AG20443 (cell line): ENCODE measurements around the gene CNTN3.

Source experiments
- DNase-seq: peaks from one replicate; pipeline ENCODE4 v3.0.0; 2012; ENCODE audit warnings: low spot score, mixed read lengths

The CNTN3 gene

GRCh38 chr3:74614107-74614967, at the start of gene CNTN3:
CNTN3 (minus strand) TSS chr3:74614659; CDS start chr3:74521112, 93,547 bp downstream.
- peak; percentile 76 for DNase-seq

DNA sequence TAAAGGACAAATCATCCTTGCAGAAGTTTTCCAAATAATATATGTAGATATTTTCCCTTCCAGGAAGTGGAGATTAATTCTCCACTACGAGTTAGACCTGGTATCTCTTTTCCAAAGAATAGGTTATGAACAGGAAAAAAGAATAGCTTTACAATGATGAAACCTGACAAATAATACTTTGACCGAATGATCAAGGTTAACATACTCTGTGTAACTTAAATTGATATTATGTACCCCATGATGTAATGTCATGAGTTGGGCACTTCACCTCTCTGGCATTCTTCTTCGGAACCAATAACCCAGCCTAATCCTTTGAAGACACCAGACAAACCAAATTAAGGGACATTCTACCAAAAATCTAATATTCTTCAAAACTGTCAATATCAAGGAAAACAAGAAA, 48.7 kb upstream of the CNTN3 start:
- no peak for DNase-seq

DNA sequence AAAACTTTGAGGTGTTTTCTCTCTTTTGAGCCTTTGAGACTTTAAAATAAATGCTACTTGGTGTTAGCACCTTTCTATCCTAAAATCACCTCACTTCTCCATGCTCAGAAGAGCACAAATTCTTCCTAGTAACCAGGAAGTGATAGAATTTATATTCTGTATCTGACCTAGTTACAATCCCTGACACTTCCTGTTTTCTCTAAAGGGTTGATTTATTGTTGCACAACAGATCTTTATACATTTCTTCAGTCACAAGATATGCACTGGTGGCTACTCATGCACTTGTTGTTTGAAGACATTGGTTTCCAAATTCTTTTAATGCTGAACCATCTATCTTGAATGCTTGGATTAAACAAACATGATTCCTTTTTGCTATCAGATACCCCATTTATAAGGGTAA, 47.2 kb upstream of the CNTN3 start:
- DNase-seq: no peak

GRCh38 chr3:74651885-74652284, 37.4 kb upstream of the CNTN3 start:
- no peak for DNase-seq

DNA sequence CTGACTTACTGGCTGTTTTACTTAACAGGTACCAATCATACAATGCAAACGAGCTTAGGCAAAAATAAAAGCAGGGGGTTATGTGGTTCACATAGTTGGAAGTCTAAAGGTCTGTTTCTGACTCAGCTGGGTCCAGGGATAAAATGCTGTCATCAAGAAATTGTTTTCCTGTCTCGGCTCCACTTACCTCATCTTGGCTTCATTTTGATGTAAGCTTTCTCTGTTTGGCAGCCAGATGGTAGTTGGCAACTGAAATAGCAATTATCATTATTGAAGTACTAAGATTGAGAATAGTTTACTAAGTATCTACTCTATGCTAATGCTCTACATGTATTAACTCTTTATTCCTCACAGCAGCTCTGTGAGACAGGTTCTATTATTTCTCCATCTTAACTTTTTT, 36.8 kb upstream of the CNTN3 start:
- peak; percentile 58 for DNase-seq

GRCh38 chr3:74648107-74648506, 33.6 kb upstream of the CNTN3 start:
- no peak for DNase-seq

- no peak for DNase-seq
These were observed 31.6 kb upstream of the CNTN3 start for GRCh38 chr3:74646094-74646493.

GRCh38 chr3:74643636-74644035, 29.2 kb upstream of the CNTN3 start:
- peak; percentile 30 for DNase-seq

GRCh38 chr3:74642876-74643275, 28.4 kb upstream of the CNTN3 start:
- no peak for DNase-seq

- no peak for DNase-seq
These were observed 25.8 kb upstream of the CNTN3 start for GRCh38 chr3:74640211-74640610.

- DNase-seq: no peak
These were observed 25.2 kb upstream of the CNTN3 start for GRCh38 chr3:74639681-74640080.

DNA sequence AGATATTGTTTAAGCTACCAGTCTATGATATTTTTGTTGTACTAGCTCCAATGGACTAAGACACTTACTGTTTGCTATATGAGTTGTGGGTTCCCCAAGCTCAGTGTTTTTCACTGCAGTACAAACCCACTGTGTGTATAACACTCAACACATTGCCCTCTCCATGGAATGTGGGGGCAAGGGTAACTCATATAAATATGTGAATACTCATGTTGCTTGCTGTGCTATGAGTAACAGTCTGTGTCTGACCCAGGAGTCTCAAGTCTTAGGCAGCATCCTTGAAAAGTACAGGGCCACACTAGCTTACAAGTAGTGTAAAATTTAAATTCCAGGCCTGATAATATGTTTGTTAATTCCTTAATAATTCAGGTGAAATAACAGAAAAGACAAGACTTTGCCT, 22.5 kb upstream of the CNTN3 start:
- DNase-seq: no peak

DNA sequence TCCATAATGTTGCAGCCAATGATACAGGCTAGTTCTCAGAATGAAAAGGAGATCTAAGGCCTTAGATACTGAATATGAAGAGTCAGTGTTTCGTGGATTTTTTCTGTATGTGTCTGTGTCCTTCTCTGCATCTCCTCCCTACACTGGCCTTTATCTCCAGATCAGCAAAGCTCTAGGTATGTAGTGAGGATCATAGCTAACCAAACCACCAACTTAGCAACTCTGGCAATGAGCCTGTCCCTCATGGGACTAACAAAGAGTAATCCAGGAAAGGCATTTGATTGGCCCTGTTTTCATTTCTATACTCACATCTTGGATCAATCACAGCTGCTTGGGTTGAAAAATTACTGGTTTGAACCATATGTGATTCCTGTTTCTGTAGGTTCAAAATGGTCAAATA, 18.6 kb upstream of the CNTN3 start:
- no peak for DNase-seq

GRCh38 chr3:74631351-74632140, 17.1 kb upstream of the CNTN3 start:
- no peak for DNase-seq

DNA sequence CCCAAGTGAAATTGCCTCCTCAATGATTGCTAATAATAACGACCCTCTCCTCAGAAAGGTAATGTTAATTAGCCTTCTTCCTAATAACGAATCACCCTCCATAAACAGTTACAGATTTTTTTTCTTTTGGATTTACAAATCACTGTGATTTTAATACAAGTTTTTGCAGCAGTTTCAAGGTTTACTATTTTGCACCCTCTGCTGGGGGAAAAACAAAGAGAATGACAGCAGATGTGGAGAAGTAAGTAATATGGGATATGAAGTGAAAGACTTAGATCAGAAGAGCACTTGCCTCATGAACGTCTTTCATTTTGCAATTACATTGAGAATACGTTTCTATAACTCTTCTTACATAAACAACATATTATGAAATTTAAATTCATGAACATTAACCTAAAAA, 16.1 kb upstream of the CNTN3 start:
- peak; percentile 35 for DNase-seq

DNA sequence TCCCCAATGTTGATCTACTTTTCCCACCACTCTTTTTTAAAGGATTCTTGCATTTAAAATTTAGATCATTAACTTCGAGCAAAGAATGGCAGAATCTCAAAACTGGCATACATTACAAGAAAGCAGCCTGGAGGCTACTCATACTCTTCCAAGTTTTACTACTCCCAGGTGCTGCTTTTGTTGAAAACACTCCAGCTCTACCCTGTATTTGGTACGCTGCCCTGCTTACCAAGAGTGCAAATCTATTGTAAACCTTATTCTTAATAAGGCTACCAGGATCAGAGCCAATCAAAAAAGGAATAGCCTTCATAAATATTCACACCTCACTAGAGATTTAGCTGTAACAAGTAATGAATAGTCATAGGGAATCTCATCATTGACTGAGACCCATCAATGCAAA, 11.6 kb upstream of the CNTN3 start:
- no peak for DNase-seq

DNA sequence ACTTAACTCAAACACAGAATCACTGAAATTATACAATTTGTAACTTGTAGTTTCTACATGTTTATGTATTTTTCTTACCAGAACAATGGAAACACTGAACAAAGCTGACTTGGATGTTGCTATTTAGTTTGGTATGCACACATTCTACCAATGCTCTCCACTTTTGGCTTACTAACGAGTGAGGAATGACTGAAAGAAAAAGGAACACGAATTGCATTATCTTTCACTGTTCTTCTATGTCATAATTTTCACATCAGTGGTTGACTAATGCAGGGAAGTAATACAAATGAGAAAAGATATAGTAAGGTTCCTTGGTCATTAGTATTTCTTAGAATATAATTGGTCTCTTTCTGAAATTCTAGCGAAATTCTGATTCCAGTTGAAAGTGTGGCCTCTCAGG, 9.8 kb upstream of the CNTN3 start:
- DNase-seq: peak; percentile 60

- no peak for DNase-seq
These were observed 8.9 kb upstream of the CNTN3 start for GRCh38 chr3:74623261-74623836.

DNA sequence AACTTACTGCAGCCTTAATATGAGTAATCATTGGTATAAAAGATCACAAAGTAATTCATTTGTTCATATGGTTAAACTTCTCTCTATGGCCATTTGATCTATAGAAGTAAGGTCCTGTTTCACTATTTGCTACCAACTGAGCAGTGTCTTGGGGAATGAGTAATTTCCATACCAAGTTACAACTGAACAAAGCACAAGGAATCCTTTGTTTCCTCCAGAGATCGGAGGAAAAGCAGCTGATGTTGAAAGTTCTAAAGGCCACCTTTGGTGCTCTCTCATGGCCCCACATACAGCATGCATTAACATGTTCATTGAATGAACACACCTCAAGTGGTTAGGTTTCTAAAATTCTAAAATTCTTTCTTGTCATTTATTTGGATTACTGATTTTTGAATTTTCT, 7.1 kb upstream of the CNTN3 start:
- no peak for DNase-seq

DNA sequence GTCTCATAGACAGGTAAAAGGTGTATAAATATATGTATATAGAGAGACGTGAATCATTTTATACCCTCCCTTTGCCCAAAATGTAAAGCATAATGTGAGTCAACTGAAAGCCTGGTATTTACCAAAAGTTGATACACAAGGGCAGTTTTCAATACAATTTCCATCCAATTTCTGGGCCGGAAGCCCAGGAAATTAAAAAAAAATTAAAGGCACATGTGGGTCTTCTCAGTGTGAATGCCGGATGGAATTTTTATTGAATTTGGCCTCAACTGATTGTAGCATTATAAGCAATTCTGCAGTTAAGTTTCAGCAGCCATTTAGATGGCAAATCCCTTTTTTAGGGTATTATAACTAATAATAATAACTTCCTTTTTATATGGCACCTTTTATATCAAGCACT, 3.3 kb upstream of the CNTN3 start:
- DNase-seq: no peak

DNA sequence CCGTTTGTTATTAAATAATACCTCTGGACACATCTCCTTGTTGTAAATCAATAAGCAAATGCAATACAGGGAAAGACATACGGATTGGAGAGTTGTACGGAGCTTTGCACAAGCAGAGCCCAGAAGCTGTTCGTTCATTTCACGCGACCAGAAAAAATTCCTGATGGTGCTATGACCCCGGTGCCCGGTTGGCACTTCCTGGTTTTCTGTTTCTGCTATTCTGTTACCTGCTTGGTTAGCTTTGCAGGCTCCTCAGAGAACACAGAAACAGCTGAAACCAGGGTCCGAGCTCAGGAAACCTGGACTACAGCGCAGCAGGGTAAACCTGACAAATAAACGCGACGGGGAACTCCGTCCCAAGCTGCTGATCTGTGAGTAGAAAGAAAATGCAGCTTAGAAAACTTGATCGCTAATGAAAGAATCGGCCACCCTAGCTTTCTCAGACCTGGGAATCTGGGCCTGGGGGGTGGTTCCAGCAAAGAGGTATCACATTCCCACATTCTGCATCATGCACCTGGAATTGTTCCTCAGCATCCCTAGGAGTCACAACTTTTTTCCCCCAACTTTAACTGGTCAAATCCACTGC, 845 bp downstream of the CNTN3 start:
- DNase-seq: peak; percentile 31

- peak; percentile 27 for DNase-seq
These were observed 1.4 kb downstream of the CNTN3 start for GRCh38 chr3:74613060-74613459.

DNA sequence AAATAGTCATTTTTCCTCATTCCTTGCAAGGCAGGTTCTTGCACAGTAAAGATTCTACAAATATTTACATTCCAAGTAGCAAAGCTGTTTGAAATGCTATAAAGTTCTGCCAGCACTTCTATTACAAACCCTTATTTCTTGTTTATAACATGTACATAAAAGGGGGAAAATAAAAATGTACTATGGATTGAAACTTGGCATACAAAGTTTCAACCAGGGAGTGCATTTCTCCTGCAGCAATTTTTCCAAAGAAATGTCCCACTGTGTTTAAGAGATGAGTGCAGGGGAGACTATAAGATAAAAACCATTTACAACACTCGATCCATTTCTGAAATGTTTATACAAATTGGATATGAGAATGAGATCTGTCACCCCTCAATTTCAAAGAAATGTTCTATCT, 3.3 kb downstream of the CNTN3 start:
- DNase-seq: no peak
